SK-N-MC (cell line): ENCODE results near the gene DDX46.
"Not testable (repeated sequence)": the region's sequence is repeated elsewhere in the genome, so short reads cannot be mapped to it uniquely, and the experiment has no call there.

Experiments
- EZH2 ChIP-seq: fragments of 200-600 bp; sonication (generic); IDR thresholded peaks from one replicate; pipeline ENCODE4 v1.6.1; 2017; ENCODE audit warnings: antibody characterized with exemption
- POLR2AphosphoS5 ChIP-seq: IDR thresholded peaks from 2 replicates; pipeline ENCODE4 v1.6.1; 2012; ENCODE audit warnings: mild to moderate bottlenecking, low read depth, low read length, borderline replicate concordance

DNA sequence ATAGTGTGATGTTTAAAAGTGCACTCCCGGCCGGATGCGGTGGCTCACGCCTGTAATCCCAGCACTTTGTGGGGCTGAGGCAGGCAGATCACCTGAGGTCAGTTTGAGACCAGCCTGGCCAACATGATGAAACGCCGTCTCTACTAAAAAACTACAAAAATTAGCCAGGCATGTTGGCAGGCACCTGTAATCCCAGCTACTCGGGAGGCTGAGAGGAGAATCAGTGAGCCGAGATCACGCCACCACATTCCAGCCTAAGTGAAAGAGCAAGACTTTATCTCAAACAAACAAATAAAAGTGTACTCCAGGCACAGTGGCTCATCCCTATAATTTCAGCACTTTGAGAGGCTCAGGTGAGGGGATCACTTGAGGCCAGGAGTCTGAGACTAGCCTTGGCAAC, 79.8 kb downstream of the DDX46 start:
- not testable (repeated sequence) for TF ChIP-seq POLR2AphosphoS5, EZH2
